Measurements from ENCODE around the gene RGS21.

Gene RGS21

GRCh38 chr1:192327997-192328396 is 11.2 kb downstream of the RGS21 start:
- Histone ChIP-seq H3K4me3 (ENCODE audit: low read length) (no peak overlapping the region), H3K27ac (ENCODE audit: low read depth, low read length) (no peak overlapping the region), H3K4me2 (ENCODE audit: low read length) (no peak overlapping the region), H3F3A (ENCODE audit: control insufficient read depth, insufficient read depth) (no peaks in the 10 kb centered on the region), H3K79me2 (ENCODE audit: control insufficient read depth, low read length) (no peaks in the 10 kb centered on the region), H3K9me3 (ENCODE audit: control insufficient read depth, insufficient read depth, low read length) (no peaks in the 10 kb centered on the region), H4K20me1 (ENCODE audit: control insufficient read depth, insufficient read depth, low read depth, low read length) (no peaks in the 10 kb centered on the region), H3K27me3 (ENCODE audit: control insufficient read depth, low read length) (no peaks in the 10 kb centered on the region), H3K36me3 (ENCODE audit: control insufficient read depth, low read length) (no peaks in the 10 kb centered on the region), H3K9me2 (replicated peaks; ENCODE audit: control insufficient read depth, low read length) (no peaks in the 10 kb centered on the region), H3K4me1 (ENCODE audit: control insufficient read depth, low read length) (no peaks in the 10 kb centered on the region)
- TF ChIP-seq CTCF (IDR thresholded peaks at IDR 0.05; ENCODE audit: low read depth, low read length, poor library complexity, severe bottlenecking) (no peak), EZH2phosphoT487 (IDR thresholded peaks at IDR 0.05; ENCODE audit: borderline replicate concordance, low read length) (no peak)

GRCh38 chr1:192342842-192343241 is 26.1 kb downstream of the RGS21 start:
- H3K36me3 ChIP-seq (ENCODE audit: control insufficient read depth, low read length), result no peaks in the 10 kb centered on the region
- no peak overlapping the region for H3K27ac ChIP-seq (ENCODE audit: low read depth, low read length)
- H3K9me2 ChIP-seq (replicated peaks; ENCODE audit: control insufficient read depth, low read length), result no peaks in the 10 kb centered on the region
- no peaks in the 10 kb centered on the region for H3K4me1 ChIP-seq (ENCODE audit: control insufficient read depth, low read length)
- no peaks in the 10 kb centered on the region for H4K20me1 ChIP-seq (ENCODE audit: control insufficient read depth, insufficient read depth, low read depth, low read length)
- TF ChIP-seq EZH2phosphoT487 (IDR thresholded peaks at IDR 0.05; ENCODE audit: borderline replicate concordance, low read length) (no peak), CTCF (IDR thresholded peaks at IDR 0.05; ENCODE audit: low read depth, low read length, poor library complexity, severe bottlenecking) (no peak)
- no peaks in the 10 kb centered on the region for H3K27me3 ChIP-seq (ENCODE audit: control insufficient read depth, low read length)
- H3K4me2 ChIP-seq (ENCODE audit: low read length), result no peak overlapping the region
- H3F3A ChIP-seq (ENCODE audit: control insufficient read depth, insufficient read depth), result no peaks in the 10 kb centered on the region
- H3K9me3 ChIP-seq (ENCODE audit: control insufficient read depth, insufficient read depth, low read length), result no peaks in the 10 kb centered on the region
- no peak overlapping the region for H3K4me3 ChIP-seq (ENCODE audit: low read length)
- no peaks in the 10 kb centered on the region for H3K79me2 ChIP-seq (ENCODE audit: control insufficient read depth, low read length)

- no peaks in the 10 kb centered on the region for H3K79me2 ChIP-seq (ENCODE audit: control insufficient read depth, low read length)
- no peaks in the 10 kb centered on the region for H4K20me1 ChIP-seq (ENCODE audit: control insufficient read depth, insufficient read depth, low read depth, low read length)
- H3K36me3 ChIP-seq (ENCODE audit: control insufficient read depth, low read length), result no peaks in the 10 kb centered on the region
- TF ChIP-seq CTCF (IDR thresholded peaks at IDR 0.05; ENCODE audit: low read depth, low read length, poor library complexity, severe bottlenecking) (no peak), EZH2phosphoT487 (IDR thresholded peaks at IDR 0.05; ENCODE audit: borderline replicate concordance, low read length) (no peak)
- H3K9me2 ChIP-seq (replicated peaks; ENCODE audit: control insufficient read depth, low read length), result no peaks in the 10 kb centered on the region
- H3F3A ChIP-seq (ENCODE audit: control insufficient read depth, insufficient read depth), result no peaks in the 10 kb centered on the region
- H3K27ac ChIP-seq (ENCODE audit: low read depth, low read length), result no peak overlapping the region
- H3K27me3 ChIP-seq (ENCODE audit: control insufficient read depth, low read length), result no peaks in the 10 kb centered on the region
- H3K4me1 ChIP-seq (ENCODE audit: control insufficient read depth, low read length), result no peaks in the 10 kb centered on the region
- H3K4me3 ChIP-seq (ENCODE audit: low read length), result no peak overlapping the region
- no peaks in the 10 kb centered on the region for H3K9me3 ChIP-seq (ENCODE audit: control insufficient read depth, insufficient read depth, low read length)
- H3K4me2 ChIP-seq (ENCODE audit: low read length), result no peak overlapping the region
These were observed 26.6 kb downstream of the RGS21 start for GRCh38 chr1:192343344-192343743.

GRCh38 chr1:192349314-192349713 is 32.5 kb downstream of the RGS21 start:
- no peaks in the 10 kb centered on the region for H3K79me2 ChIP-seq (ENCODE audit: control insufficient read depth, low read length)
- H3F3A ChIP-seq (ENCODE audit: control insufficient read depth, insufficient read depth), result no peaks in the 10 kb centered on the region
- no peak for TF ChIP-seq EZH2phosphoT487 (IDR thresholded peaks at IDR 0.05; ENCODE audit: borderline replicate concordance, low read length)
- TF ChIP-seq CTCF (IDR thresholded peaks at IDR 0.05; ENCODE audit: low read depth, low read length, poor library complexity, severe bottlenecking), result no peak
- H3K4me2 ChIP-seq (ENCODE audit: low read length), result no peak overlapping the region
- H3K9me3 ChIP-seq (ENCODE audit: control insufficient read depth, insufficient read depth, low read length), result no peaks in the 10 kb centered on the region
- no peaks in the 10 kb centered on the region for H4K20me1 ChIP-seq (ENCODE audit: control insufficient read depth, insufficient read depth, low read depth, low read length)
- H3K27me3 ChIP-seq (ENCODE audit: control insufficient read depth, low read length), result no peaks in the 10 kb centered on the region
- H3K9me2 ChIP-seq (replicated peaks; ENCODE audit: control insufficient read depth, low read length), result no peaks in the 10 kb centered on the region
- no peaks in the 10 kb centered on the region for H3K4me1 ChIP-seq (ENCODE audit: control insufficient read depth, low read length)
- no peaks in the 10 kb centered on the region for H3K36me3 ChIP-seq (ENCODE audit: control insufficient read depth, low read length)
- no peak overlapping the region for H3K4me3 ChIP-seq (ENCODE audit: low read length)
- no peak overlapping the region for H3K27ac ChIP-seq (ENCODE audit: low read depth, low read length)
